IMR-90 (cell line): ENCODE results near the gene FABP6. TPM values are rescaled to one million over a fixed set of nuclear protein-coding genes. Genes with fewer than 3 reads are reported as not detected.

Experiments used
- ATAC-seq: fragments of 200-7000 bp; cut with Tn5 transposase; 2 replicates; pipeline ENCODE4 v1.9.1; 2020; ENCODE audit warnings: low read depth, mild to moderate bottlenecking, moderate library complexity
- BruUV-seq: library from RNA; stranded (reverse); fragments of 400-500 nt; replicated peaks from 2 replicates; lab custom pipeline; 2021; lab: Mats Ljungman, UMichigan
- CTCF ChIA-PET: fragments of 300-600 bp; formaldehyde crosslinking; extraction: SDS; loops from one replicate; lab custom pipeline; 2021; ENCODE audit warnings: antibody characterized with exemption; lab: Yijun Ruan, JAX
- POLR2A ChIA-PET: fragments of 300-600 bp; sonication (Branson Sonifier 250); formaldehyde crosslinking; loops from one replicate; lab custom pipeline; 2022; ENCODE audit warnings: antibody characterized with exemption; ENCODE audit not compliant: unreplicated experiment; lab: Charles Lee
- DNase-seq: peaks from one replicate; pipeline ENCODE4 v3.0.0; 2013
- H2AFZ ChIP-seq: replicated peaks from 2 replicates; pipeline ENCODE3; 2013; ENCODE audit warnings: low read length, mild to moderate bottlenecking; ENCODE audit not compliant: poor library complexity
- H2AK5ac ChIP-seq: 2 replicates; pipeline ENCODE4 v1.6.1; 2013; ENCODE audit warnings: low read depth, low read length, inconsistent platforms
- H2AK9ac ChIP-seq: replicated peaks from 2 replicates; pipeline ENCODE3; 2013; ENCODE audit warnings: mild to moderate bottlenecking, low read depth, low read length, moderate library complexity; ENCODE audit not compliant: poor library complexity
- H2BK120ac ChIP-seq: 2 replicates; pipeline ENCODE4 v1.6.1; 2013; ENCODE audit warnings: low read depth, low read length, inconsistent platforms
- H2BK15ac ChIP-seq: 3 replicates; pipeline ENCODE4 v1.6.1; 2013; ENCODE audit warnings: low read depth, low read length, inconsistent platforms
- H2BK20ac ChIP-seq: 2 replicates; pipeline ENCODE4 v1.6.1; 2013; ENCODE audit warnings: low read depth, mild to moderate bottlenecking, inconsistent platforms, low read length, moderate library complexity
- H2BK5ac ChIP-seq: 2 replicates; pipeline ENCODE4 v1.6.1; 2013; ENCODE audit warnings: mild to moderate bottlenecking, low read depth, low read length, inconsistent platforms; ENCODE audit not compliant: poor library complexity, severe bottlenecking
- H3K14ac ChIP-seq: replicated peaks from 2 replicates; pipeline ENCODE4 v1.6.1; 2013; ENCODE audit warnings: low read depth, low read length, inconsistent platforms
- H3K18ac ChIP-seq: 2 replicates; pipeline ENCODE4 v1.6.1; 2013; ENCODE audit warnings: low read depth, low read length, control low read depth
- H3K23ac ChIP-seq: 2 replicates; pipeline ENCODE4 v1.6.1; 2013; ENCODE audit warnings: low read depth, low read length, inconsistent platforms
- H3K27ac ChIP-seq: 2 replicates; pipeline ENCODE4 v1.5.1; 2013; ENCODE audit warnings: mild to moderate bottlenecking, control low read depth, low read length; ENCODE audit not compliant: insufficient read depth
- H3K27me3 ChIP-seq: 2 replicates; pipeline ENCODE4 v1.6.1; 2013; ENCODE audit warnings: low read length; ENCODE audit not compliant: control insufficient read depth, insufficient read depth
- H3K36me3 ChIP-seq: 2 replicates; pipeline ENCODE4 v1.6.1; 2013; ENCODE audit warnings: low read length, mixed read lengths; ENCODE audit not compliant: control insufficient read depth, insufficient read depth
- H3K4ac ChIP-seq: 2 replicates; pipeline ENCODE4 v1.6.1; 2013; ENCODE audit warnings: low read depth, low read length, inconsistent platforms
- H3K4me1 ChIP-seq: 2 replicates; pipeline ENCODE4 v1.6.1; 2013; ENCODE audit warnings: low read length, mixed read lengths; ENCODE audit not compliant: control insufficient read depth, insufficient read depth
- H3K4me2 ChIP-seq: 2 replicates; pipeline ENCODE4 v1.6.1; 2013; ENCODE audit warnings: low read depth, mild to moderate bottlenecking, control low read depth, low read length, moderate library complexity
- H3K4me3 ChIP-seq: 2 replicates; pipeline ENCODE4 v1.5.1; 2013; ENCODE audit warnings: low read depth, mild to moderate bottlenecking, control low read depth, low read length, moderate library complexity; ENCODE audit not compliant: insufficient read depth
- H3K56ac ChIP-seq: 2 replicates; pipeline ENCODE4 v1.6.1; 2013; ENCODE audit warnings: low read length, inconsistent platforms; ENCODE audit not compliant: insufficient read depth; ENCODE audit errors: extremely low read depth
- H3K79me1 ChIP-seq, 2 experiments: 2 replicates each; pipeline ENCODE4 v1.6.1; 2013; ENCODE audit warnings: low read length in 2 of 2, inconsistent platforms in 1 of 2, low read depth in 1 of 2
- H3K9ac ChIP-seq: 2 replicates; pipeline ENCODE4 v1.6.1; 2013; ENCODE audit warnings: low read depth, low read length, control low read depth
- H3K9me1 ChIP-seq: 2 replicates; pipeline ENCODE4 v1.6.1; 2013; ENCODE audit warnings: low read length, inconsistent platforms; ENCODE audit not compliant: insufficient read depth
- H3K9me3 ChIP-seq: 2 replicates; pipeline ENCODE4 v1.6.1; 2013; ENCODE audit warnings: low read length; ENCODE audit not compliant: control insufficient read depth, insufficient read depth
- H4K20me1 ChIP-seq: 2 replicates; pipeline ENCODE4 v1.6.1; 2013; ENCODE audit warnings: low read length, inconsistent platforms; ENCODE audit not compliant: insufficient read depth
- H4K5ac ChIP-seq: 2 replicates; pipeline ENCODE4 v1.6.1; 2013; ENCODE audit warnings: mild to moderate bottlenecking, low read depth, low read length, control low read depth
- H4K8ac ChIP-seq, 2 experiments: 2 replicates each; pipeline ENCODE4 v1.6.1; 2013; ENCODE audit warnings: low read depth in 2 of 2, low read length in 2 of 2, control low read depth in 1 of 2, inconsistent platforms in 1 of 2
- H4K91ac ChIP-seq: 2 replicates; pipeline ENCODE4 v1.6.1; 2013; ENCODE audit warnings: low read depth, low read length, inconsistent platforms; ENCODE audit not compliant: insufficient read depth
- BHLHE40 ChIP-seq: fragments of 150-350 bp; IDR thresholded peaks from 2 replicates; pipeline ENCODE4 v1.6.1; 2016; ENCODE audit warnings: mild to moderate bottlenecking, low read depth, low read length
- CEBPB ChIP-seq: IDR thresholded peaks from 2 replicates; pipeline ENCODE4 v1.6.1; 2012; ENCODE audit warnings: low read depth, low read length, improper control_type of control experiment
- CHD1 ChIP-seq: IDR thresholded peaks from 2 replicates; pipeline ENCODE4 v1.6.1; 2012; ENCODE audit warnings: low read depth, low read length, improper control_type of control experiment
- CTCF ChIP-seq: conservative IDR thresholded peaks from 2 replicates; pipeline ENCODE4 v1.5.1; 2012; ENCODE audit warnings: mild to moderate bottlenecking, low read depth, low read length, improper control_type of control experiment
- MAFK ChIP-seq: IDR thresholded peaks from 2 replicates; pipeline ENCODE4 v1.6.1; 2012; ENCODE audit warnings: low read depth, low read length, improper control_type of control experiment
- MAZ ChIP-seq: IDR thresholded peaks from 2 replicates; pipeline ENCODE4 v1.6.1; 2012; ENCODE audit warnings: low read depth, mild to moderate bottlenecking, low read length, improper control_type of control experiment, moderate library complexity, borderline replicate concordance
- MXI1 ChIP-seq: IDR thresholded peaks from 2 replicates; pipeline ENCODE4 v1.6.1; 2012; ENCODE audit warnings: low read depth, mild to moderate bottlenecking, low read length, moderate library complexity, borderline replicate concordance
- NFE2L2 ChIP-seq: fragments of 150-350 bp; IDR thresholded peaks from 2 replicates; pipeline ENCODE4 v1.6.1; 2016; ENCODE audit warnings: low read depth, mild to moderate bottlenecking, low read length
- POLR2A ChIP-seq: IDR thresholded peaks from 2 replicates; pipeline ENCODE4 v1.6.1; 2012; ENCODE audit warnings: mild to moderate bottlenecking, low read depth, low read length
- RAD21 ChIP-seq: IDR thresholded peaks from 2 replicates; pipeline ENCODE4 v1.6.1; 2012; ENCODE audit warnings: low read length, improper control_type of control experiment
- RCOR1 ChIP-seq: IDR thresholded peaks from 2 replicates; pipeline ENCODE4 v1.6.1; 2012; ENCODE audit warnings: mild to moderate bottlenecking, low read length, improper control_type of control experiment; ENCODE audit not compliant: insufficient replicate concordance
- RFX5 ChIP-seq: IDR thresholded peaks from 2 replicates; pipeline ENCODE4 v1.8.0; 2012; ENCODE audit warnings: low read depth, mild to moderate bottlenecking, low read length, moderate library complexity
- SMC3 ChIP-seq: fragments of 150-350 bp; IDR thresholded peaks from 2 replicates; pipeline ENCODE4 v1.6.1; 2016; ENCODE audit warnings: low read depth, mild to moderate bottlenecking, antibody characterized with exemption, low read length, moderate library complexity
- USF2 ChIP-seq: fragments of 150-350 bp; IDR thresholded peaks from 2 replicates; pipeline ENCODE4 v1.6.1; 2017; ENCODE audit warnings: mild to moderate bottlenecking, antibody characterized with exemption, low read length, low read depth
- WGBS, 2 experiments: methylation state at CpG; one replicate each; pipeline versions ENCODE4 v1.1.5 to v1.1.7; 2013; ENCODE audit warnings: missing lambda C conversion rate in 2 of 2; ENCODE audit not compliant: insufficient read length in 1 of 2; ENCODE audit errors: extremely low coverage in 2 of 2; 5-methylcytosine and 5-hydroxymethylcytosine counted together
- dilution Hi-C: fragments of 300-500 bp; cut with HindIII; formaldehyde crosslinking; loops from one replicate; pipeline ENCODE4 v1.14.3; 2018; ENCODE audit warnings: low sequenced_read_pairs; ENCODE audit not compliant: unreplicated experiment
- in situ Hi-C: fragments of 300-500 bp; cut with MboI; formaldehyde crosslinking; loops from 3 replicates; pipeline ENCODE4 v1.14.3; 2019; ENCODE audit warnings: low sequenced_read_pairs, inconsistent platforms, mixed read lengths
- intact Hi-C: fragments of 100-400 bp; cut with micrococcal nuclease; formaldehyde crosslinking; loops from 2 replicates; pipeline ENCODE4 v1.10.0; 2022
- polyA plus RNA-seq, 3 experiments: library from polyadenylated mRNA; depleted of rRNA; stranded (reverse); fragments of >200 nt; gene quantifications; 2 replicates each; pipeline ENCODE4 v1.2.3, GENCODE V29; 2012; ENCODE audit warnings: low replicate concordance in 1 of 3
- total RNA-seq: library from RNA; depleted of rRNA; stranded (reverse); fragments of >200 nt; gene quantifications from 2 replicates; pipeline ENCODE4 v1.2.3, GENCODE V29; 2012
- TF ChIP-seq, protein P1 (sequence below): fragments of 150-350 bp; IDR thresholded peaks from 2 replicates; pipeline ENCODE4 v1.6.1; 2016; ENCODE audit warnings: low read depth, mild to moderate bottlenecking, low read length, moderate library complexity, borderline replicate concordance

FABP6 gene
- total and polyA plus RNA-seq, 2 of the 4 experiments (the other 2 are of a cell fraction), result not detected

- Histone ChIP-seq H3K79me1 (no peaks in the 10 kb centered on the region), H3K14ac (no peak overlapping the region), H3K36me3 (no peaks in the 10 kb centered on the region), H3K18ac (no peak overlapping the region), H2BK15ac (no peak overlapping the region), H2AK9ac (no peak overlapping the region), H3K9me1 (0 out of 2 replicates have a peak, but pooled peaks cover 3% of the 10 kb centered on the region), H3K27ac (no peak overlapping the region), H2BK120ac (no peak overlapping the region), H2AK5ac (no peak overlapping the region), H2AFZ (peak overlapping the region; percentile 53), H3K27me3 (no peaks in the 10 kb centered on the region), H3K23ac (no peak overlapping the region), H3K4me2 (no peak overlapping the region), H4K91ac (no peak overlapping the region), H4K8ac (no peak overlapping the region), H3K56ac (no peak overlapping the region), H4K20me1 (no peaks in the 10 kb centered on the region), H3K4ac (no peak overlapping the region), H3K9me3 (no peaks in the 10 kb centered on the region), H2BK5ac (no peak overlapping the region), H3K9ac (no peak overlapping the region), H4K5ac (no peak overlapping the region), H3K4me1 (no peaks in the 10 kb centered on the region), H2BK20ac (no peak overlapping the region), H3K4me3 (no peak overlapping the region)
- DNase-seq (peak; percentile 80), ATAC-seq (no peak)
- BruUV-seq, result no TSS peak
- dilution Hi-C loops, result no loop called here
- POLR2A ChIA-PET, result no interaction called here
- CTCF ChIA-PET, result interaction anchor here (0.9 kb wide), 1 partner anchor 91 kb away, joined by 3 read pairs; no protein-coding TSS in a partner anchor
- intact Hi-C loops, result no loop called here
- WGBS, 2 experiments, result 76% methylated on average over 5 of the region's 9 CpGs; no CpG with 5 or more reads in 1 of the 2 experiments
- in situ Hi-C loops, result no loop called here
- TF ChIP-seq BHLHE40, result no peak
- TF ChIP-seq, protein P1, sequence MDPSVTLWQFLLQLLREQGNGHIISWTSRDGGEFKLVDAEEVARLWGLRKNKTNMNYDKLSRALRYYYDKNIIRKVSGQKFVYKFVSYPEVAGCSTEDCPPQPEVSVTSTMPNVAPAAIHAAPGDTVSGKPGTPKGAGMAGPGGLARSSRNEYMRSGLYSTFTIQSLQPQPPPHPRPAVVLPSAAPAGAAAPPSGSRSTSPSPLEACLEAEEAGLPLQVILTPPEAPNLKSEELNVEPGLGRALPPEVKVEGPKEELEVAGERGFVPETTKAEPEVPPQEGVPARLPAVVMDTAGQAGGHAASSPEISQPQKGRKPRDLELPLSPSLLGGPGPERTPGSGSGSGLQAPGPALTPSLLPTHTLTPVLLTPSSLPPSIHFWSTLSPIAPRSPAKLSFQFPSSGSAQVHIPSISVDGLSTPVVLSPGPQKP, result no peak
- no peak for TF ChIP-seq POLR2A
- no peak for TF ChIP-seq RFX5
- no peak for TF ChIP-seq RCOR1
- TF ChIP-seq MAZ, result no peak
- TF ChIP-seq SMC3, result no peak
- no peak for TF ChIP-seq MAFK
- no peak for TF ChIP-seq USF2
- no peak for TF ChIP-seq CHD1
- no peak for TF ChIP-seq CEBPB
- no peak for TF ChIP-seq CTCF
- TF ChIP-seq NFE2L2, result no peak
- TF ChIP-seq RAD21, result no peak
- TF ChIP-seq MXI1, result no peak
These were observed 1.6 kb downstream of the FABP6 start for GRCh38 chr5:160230686-160231527.
